Raji (cell line): ENCODE data around the gene OR4C46.

ENCODE experiments used
- POLR2A ChIP-seq: IDR thresholded peaks from 2 replicates; pipeline ENCODE4 v1.6.1; 2011; ENCODE audit warnings: low read depth, low read length, control low read depth; ENCODE audit not compliant: insufficient read depth

Gene OR4C46

DNA sequence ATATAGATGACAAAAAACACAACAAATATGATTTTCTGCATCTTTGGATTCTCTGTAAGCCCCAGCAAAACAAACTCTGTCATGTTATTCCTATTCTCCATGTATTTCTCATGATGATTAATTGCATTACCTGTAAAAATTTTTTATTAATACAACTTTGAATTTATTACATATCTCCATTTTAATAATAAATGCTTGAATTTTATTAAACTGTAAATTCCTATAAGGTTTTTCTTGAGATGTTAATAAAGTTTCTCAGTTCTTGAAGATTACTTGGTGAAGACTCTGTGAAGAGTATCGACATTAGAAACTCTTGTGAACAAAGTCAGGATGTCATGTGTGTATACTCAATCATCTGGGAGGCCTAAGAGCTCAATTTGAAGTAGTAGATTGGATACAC, at the start of gene OR4C46:
OR4C46 (minus strand) TSS at position 101 of the 400 bp plus-strand sequence; CDS start at position 101, 0 bp downstream.
- TF ChIP-seq POLR2A, result no peak

DNA sequence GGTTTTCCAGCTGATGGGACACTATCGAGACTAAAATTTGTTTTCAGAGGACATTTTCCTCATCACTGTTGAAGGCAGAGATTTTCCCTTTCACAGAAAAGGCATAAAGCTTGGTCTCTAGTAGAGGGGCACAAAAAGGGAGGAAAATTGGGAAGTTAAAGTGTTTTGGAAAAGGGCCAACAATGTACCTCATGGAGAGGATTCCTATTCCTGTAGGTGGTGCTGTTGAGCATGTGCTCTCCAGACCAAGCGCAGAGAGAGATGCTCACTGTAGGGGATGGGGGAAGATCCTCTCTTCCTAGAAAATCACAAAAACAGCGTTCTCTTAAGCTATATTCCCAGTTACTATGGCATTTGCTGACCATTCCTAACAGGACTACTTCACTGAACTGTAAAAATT, 44.9 kb downstream of the OR4C46 start:
- TF ChIP-seq POLR2A, result no peak

DNA sequence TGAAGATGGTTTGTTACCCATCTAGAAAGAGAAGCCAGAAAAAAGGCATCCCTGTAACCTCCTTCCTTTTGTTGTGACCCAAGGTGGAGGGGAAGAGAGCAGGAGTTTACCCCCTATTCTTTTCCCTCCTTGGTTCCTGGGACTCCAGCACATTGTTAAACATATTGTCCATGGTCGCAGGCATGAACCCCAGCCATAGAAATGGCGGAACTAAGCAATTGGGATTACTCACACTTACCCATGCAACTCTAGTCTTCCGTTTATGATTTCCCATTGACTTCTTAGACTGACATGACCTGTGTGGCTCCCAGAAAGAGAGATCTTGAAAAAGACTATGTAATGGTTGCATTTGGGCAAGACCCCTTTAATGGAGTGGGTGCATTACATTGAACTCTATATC, 45.4 kb downstream of the OR4C46 start:
- no peak for TF ChIP-seq POLR2A
